ENCODE results near the gene PIM1.
"Not testable (repeated sequence)": the region's sequence is repeated elsewhere in the genome, so short reads cannot be mapped to it uniquely, and the experiment has no call there.

Gene PIM1

DNA sequence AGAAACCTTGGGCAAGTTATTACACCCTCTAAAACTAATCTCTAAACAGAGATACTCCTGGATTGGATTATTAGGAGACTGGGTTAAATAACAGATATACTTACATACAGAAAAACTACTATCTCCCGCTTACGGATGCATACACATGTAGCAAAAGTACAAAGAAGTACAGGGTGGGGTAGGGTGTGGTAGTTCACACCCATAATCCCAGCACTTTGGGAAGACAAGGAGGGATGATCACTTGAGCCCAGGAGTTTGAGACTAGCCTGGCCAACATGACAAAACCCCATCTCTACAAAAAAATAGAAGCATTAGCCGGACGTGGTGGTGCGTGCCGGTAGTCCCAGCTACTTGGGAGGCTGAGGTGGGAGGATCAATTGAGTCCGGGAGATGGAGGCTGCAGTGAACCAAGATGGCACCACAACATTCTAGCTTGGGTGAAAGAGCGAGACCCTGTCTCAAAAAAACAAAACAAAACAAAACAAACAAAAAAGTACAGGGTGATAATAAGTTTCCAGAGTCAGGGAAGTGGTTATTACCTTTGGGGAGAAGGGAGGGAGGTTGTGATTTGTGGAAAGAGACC lies 8.1 kb downstream of the PIM1 start:
- no peak for TF ChIP-seq ZFX (IDR thresholded peaks at IDR 0.05; ENCODE audit: borderline replicate concordance)
- TF ChIP-seq, protein P1, sequence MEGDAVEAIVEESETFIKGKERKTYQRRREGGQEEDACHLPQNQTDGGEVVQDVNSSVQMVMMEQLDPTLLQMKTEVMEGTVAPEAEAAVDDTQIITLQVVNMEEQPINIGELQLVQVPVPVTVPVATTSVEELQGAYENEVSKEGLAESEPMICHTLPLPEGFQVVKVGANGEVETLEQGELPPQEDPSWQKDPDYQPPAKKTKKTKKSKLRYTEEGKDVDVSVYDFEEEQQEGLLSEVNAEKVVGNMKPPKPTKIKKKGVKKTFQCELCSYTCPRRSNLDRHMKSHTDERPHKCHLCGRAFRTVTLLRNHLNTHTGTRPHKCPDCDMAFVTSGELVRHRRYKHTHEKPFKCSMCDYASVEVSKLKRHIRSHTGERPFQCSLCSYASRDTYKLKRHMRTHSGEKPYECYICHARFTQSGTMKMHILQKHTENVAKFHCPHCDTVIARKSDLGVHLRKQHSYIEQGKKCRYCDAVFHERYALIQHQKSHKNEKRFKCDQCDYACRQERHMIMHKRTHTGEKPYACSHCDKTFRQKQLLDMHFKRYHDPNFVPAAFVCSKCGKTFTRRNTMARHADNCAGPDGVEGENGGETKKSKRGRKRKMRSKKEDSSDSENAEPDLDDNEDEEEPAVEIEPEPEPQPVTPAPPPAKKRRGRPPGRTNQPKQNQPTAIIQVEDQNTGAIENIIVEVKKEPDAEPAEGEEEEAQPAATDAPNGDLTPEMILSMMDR (IDR thresholded peaks at IDR 0.05) = no peak
- no peak overlapping the region for H3K27ac ChIP-seq

DNA sequence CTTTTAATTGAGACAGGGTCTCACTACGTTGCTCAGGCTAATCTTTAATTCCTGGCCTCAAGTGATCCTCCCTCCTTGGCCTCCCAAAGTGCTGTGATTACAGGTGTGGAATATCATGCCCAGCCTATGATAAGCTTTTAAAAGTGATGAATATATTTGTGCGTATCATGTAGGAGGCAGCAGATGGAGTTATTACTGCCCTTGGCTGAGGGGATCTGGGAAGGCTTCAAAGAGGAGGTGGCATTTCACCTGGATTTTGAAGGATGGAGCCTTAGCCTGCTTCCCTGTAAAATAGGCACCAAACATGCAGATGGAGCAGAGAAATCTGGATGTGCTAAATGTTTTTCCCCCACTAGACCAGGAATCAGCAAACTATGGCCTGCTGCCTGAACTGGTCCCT lies 10.1 kb downstream of the PIM1 start:
- TF ChIP-seq ZFX (IDR thresholded peaks at IDR 0.05; ENCODE audit: borderline replicate concordance) = no peak
- TF ChIP-seq, protein P1 (IDR thresholded peaks at IDR 0.05) = no peak
- no peak overlapping the region for H3K27ac ChIP-seq

- H3K27ac ChIP-seq = not testable (repeated sequence)
Measured at GRCh38 chr6:37180610-37181009, 10.7 kb downstream of the PIM1 start.

GRCh38 chr6:37182736-37183590 lies 13.0 kb downstream of the PIM1 start:
- H3K27ac ChIP-seq = no peak overlapping the region
- TF ChIP-seq ZFX (IDR thresholded peaks at IDR 0.05; ENCODE audit: borderline replicate concordance) = no peak
- TF ChIP-seq, protein P1 (IDR thresholded peaks at IDR 0.05) = no peak

- not testable (repeated sequence) for H3K27ac ChIP-seq
Measured at GRCh38 chr6:37185949-37186720, 16.2 kb downstream of the PIM1 start.

GRCh38 chr6:37187321-37188022 lies 17.5 kb downstream of the PIM1 start:
- no peak overlapping the region for H3K27ac ChIP-seq
- no peak for TF ChIP-seq ZFX (IDR thresholded peaks at IDR 0.05; ENCODE audit: borderline replicate concordance)

DNA sequence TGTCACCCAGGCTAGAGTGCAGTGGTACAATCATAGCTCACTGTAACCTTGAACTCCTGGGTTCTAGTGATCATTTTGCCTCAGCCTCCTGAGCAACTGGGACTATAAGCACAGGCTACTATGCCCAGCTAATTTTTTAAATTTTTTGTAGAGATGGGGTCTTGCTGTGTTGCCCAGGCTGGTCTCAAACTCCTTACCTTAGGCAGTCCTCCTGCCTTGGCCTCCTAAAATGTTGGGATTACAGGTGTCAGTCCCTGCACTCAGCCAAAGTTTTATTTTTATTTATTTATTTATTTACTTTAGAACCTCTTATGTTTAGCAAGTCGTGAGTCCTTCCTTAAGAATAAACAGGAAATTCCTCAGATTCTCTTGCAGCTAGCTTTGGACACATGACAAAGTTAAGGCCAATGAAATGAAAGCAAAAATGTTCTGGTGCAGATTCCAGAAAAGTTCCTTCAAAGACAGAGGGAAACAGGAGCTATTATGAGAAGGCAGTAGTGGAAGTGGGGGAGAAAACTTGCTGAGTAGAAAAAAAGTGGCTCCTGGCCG lies 19.1 kb downstream of the PIM1 start:
- TF ChIP-seq, protein P1 (IDR thresholded peaks at IDR 0.05) = no peak
- TF ChIP-seq ZFX (IDR thresholded peaks at IDR 0.05; ENCODE audit: borderline replicate concordance) = no peak
- H3K27ac ChIP-seq = no peak overlapping the region

DNA sequence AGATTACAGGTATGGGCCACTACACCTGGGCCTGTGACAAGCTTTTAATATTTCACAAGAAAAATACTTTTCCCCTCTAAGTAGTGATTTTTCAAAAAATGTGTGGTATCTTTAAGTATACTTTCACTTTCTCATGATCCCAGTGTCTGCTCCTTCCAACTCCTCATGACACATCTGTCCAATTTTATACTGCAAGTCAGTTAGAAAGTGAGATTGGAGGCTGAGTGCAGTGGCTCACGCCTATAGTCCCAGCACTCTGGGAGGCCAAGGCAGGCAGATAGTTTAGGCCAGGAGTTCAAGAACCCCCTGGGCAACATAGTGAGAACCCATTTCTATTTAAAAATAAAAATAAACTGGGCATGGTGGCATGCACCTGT lies 20.2 kb downstream of the PIM1 start:
- TF ChIP-seq, protein P1 (IDR thresholded peaks at IDR 0.05) = no peak
- no peak for TF ChIP-seq ZFX (IDR thresholded peaks at IDR 0.05; ENCODE audit: borderline replicate concordance)
- H3K27ac ChIP-seq = no peak overlapping the region

Measured in 22Rv1 (cell line).